ENCODE data around the gene JOSD1.
A peak's percentile ranks its signal among the peaks of the same experiment; 100 is the strongest.

The JOSD1 gene

GRCh38 chr22:38734421-38735100 lies 33.8 kb upstream of the JOSD1 start:
- Histone ChIP-seq H3K4me2 (peak overlapping the region; percentile 73), H3K9me3 (no peaks in the 10 kb centered on the region), H3K4me3 (no peak overlapping the region), H3K36me3 (peaks cover 100% of the 10 kb centered on the region), H3K27me3 (no peaks in the 10 kb centered on the region), H3K4me1 (peaks cover 89% of the 10 kb centered on the region), H3K27ac (peak overlapping the region; percentile 47), H4K20me1 (peaks cover 100% of the 10 kb centered on the region), H3K9ac (peak overlapping the region; percentile 7; the same call in 1 of the 2 replicates)
- TF ChIP-seq Cebpa-rat (IDR thresholded peaks at IDR 0.05), result no peak

- Histone ChIP-seq H3K4me2 (peak overlapping the region; percentile 73), H3K27me3 (no peaks in the 10 kb centered on the region), H3K27ac (peak overlapping the region; percentile 47; the same call in 1 of the 2 replicates), H3K9me3 (no peaks in the 10 kb centered on the region), H4K20me1 (peaks cover 100% of the 10 kb centered on the region), H3K4me3 (no peak overlapping the region), H3K9ac (peak overlapping the region; percentile 7; the same call in 1 of the 2 replicates), H3K4me1 (peaks cover 89% of the 10 kb centered on the region), H3K36me3 (peaks cover 100% of the 10 kb centered on the region)
- no peak for TF ChIP-seq Cebpa-rat (IDR thresholded peaks at IDR 0.05)
Measured at GRCh38 chr22:38733724-38734381, 33.1 kb upstream of the JOSD1 start.

GRCh38 chr22:38733329-38733723 lies 32.6 kb upstream of the JOSD1 start:
- no peaks in the 10 kb centered on the region for H3K27me3 ChIP-seq
- H3K9ac ChIP-seq, result peak overlapping the region; percentile 7; the same call in 1 of the 2 replicates
- H3K4me3 ChIP-seq, result no peak overlapping the region
- no peaks in the 10 kb centered on the region for H3K9me3 ChIP-seq
- H4K20me1 ChIP-seq, result peaks cover 100% of the 10 kb centered on the region
- peak overlapping the region; percentile 47; the same call in 1 of the 2 replicates for H3K27ac ChIP-seq
- peaks cover 100% of the 10 kb centered on the region for H3K36me3 ChIP-seq
- no peak for TF ChIP-seq Cebpa-rat (IDR thresholded peaks at IDR 0.05)
- H3K4me2 ChIP-seq, result peak overlapping the region; percentile 73; the same call in 1 of the 2 replicates
- peaks cover 89% of the 10 kb centered on the region for H3K4me1 ChIP-seq

- H3K27ac ChIP-seq, result peak overlapping the region; percentile 35; the same call in 1 of the 2 replicates
- no peak overlapping the region for H3K4me3 ChIP-seq
- H3K9ac ChIP-seq, result no peak overlapping the region
- peaks cover 100% of the 10 kb centered on the region for H4K20me1 ChIP-seq
- TF ChIP-seq Cebpa-rat (IDR thresholded peaks at IDR 0.05), result no peak
- no peaks in the 10 kb centered on the region for H3K9me3 ChIP-seq
- no peak overlapping the region for H3K4me2 ChIP-seq
- peaks cover 89% of the 10 kb centered on the region for H3K4me1 ChIP-seq
- H3K36me3 ChIP-seq, result peaks cover 98% of the 10 kb centered on the region
- no peaks in the 10 kb centered on the region for H3K27me3 ChIP-seq
Measured at GRCh38 chr22:38732251-38732815, 31.6 kb upstream of the JOSD1 start.

- H4K20me1 ChIP-seq, result peaks cover 94% of the 10 kb centered on the region
- peaks cover 98% of the 10 kb centered on the region for H3K36me3 ChIP-seq
- H3K27ac ChIP-seq, result 0 out of 2 replicates have a peak overlapping the region, but pooled peaks have one; percentile 35
- no peak overlapping the region for H3K9ac ChIP-seq
- H3K9me3 ChIP-seq, result no peaks in the 10 kb centered on the region
- no peak overlapping the region for H3K4me2 ChIP-seq
- no peaks in the 10 kb centered on the region for H3K27me3 ChIP-seq
- no peak overlapping the region for H3K4me3 ChIP-seq
- no peak for TF ChIP-seq Cebpa-rat (IDR thresholded peaks at IDR 0.05)
- H3K4me1 ChIP-seq, result peaks cover 89% of the 10 kb centered on the region
Measured at GRCh38 chr22:38731703-38732161, 31.0 kb upstream of the JOSD1 start.

GRCh38 chr22:38730411-38730871 lies 29.7 kb upstream of the JOSD1 start:
- Histone ChIP-seq H3K4me3 (no peak overlapping the region), H3K27ac (no peak overlapping the region), H3K9me3 (no peaks in the 10 kb centered on the region), H3K36me3 (peaks cover 98% of the 10 kb centered on the region), H3K4me2 (peak overlapping the region; percentile 83; the same call in 1 of the 2 replicates), H3K27me3 (no peaks in the 10 kb centered on the region), H4K20me1 (peaks cover 81% of the 10 kb centered on the region), H3K9ac (0 out of 2 replicates have a peak overlapping the region, but pooled peaks have one; percentile 15), H3K4me1 (peaks cover 83% of the 10 kb centered on the region)
- no peak for TF ChIP-seq Cebpa-rat (IDR thresholded peaks at IDR 0.05)

GRCh38 chr22:38729946-38730345 lies 29.2 kb upstream of the JOSD1 start:
- H3K4me1 ChIP-seq, result peaks cover 78% of the 10 kb centered on the region
- peaks cover 98% of the 10 kb centered on the region for H3K36me3 ChIP-seq
- H3K27ac ChIP-seq, result no peak overlapping the region
- H3K4me3 ChIP-seq, result no peak overlapping the region
- TF ChIP-seq Cebpa-rat (IDR thresholded peaks at IDR 0.05), result no peak
- H3K4me2 ChIP-seq, result peak overlapping the region; percentile 83; the same call in 1 of the 2 replicates
- H3K9ac ChIP-seq, result 0 out of 2 replicates have a peak overlapping the region, but pooled peaks have one; percentile 15
- peaks cover 76% of the 10 kb centered on the region for H4K20me1 ChIP-seq
- H3K27me3 ChIP-seq, result no peaks in the 10 kb centered on the region
- no peaks in the 10 kb centered on the region for H3K9me3 ChIP-seq

- no peak for TF ChIP-seq Cebpa-rat (IDR thresholded peaks at IDR 0.05)
Measured at GRCh38 chr22:38728871-38729796, 28.4 kb upstream of the JOSD1 start.

More at GRCh38 chr22:38728871-38729796, 28.4 kb upstream of the JOSD1 start:
- Histone ChIP-seq H3K4me1 (peaks cover 70% of the 10 kb centered on the region), H3K27ac (peak overlapping the region; percentile 75), H4K20me1 (peaks cover 75% of the 10 kb centered on the region), H3K27me3 (no peaks in the 10 kb centered on the region), H3K36me3 (peaks cover 98% of the 10 kb centered on the region), H3K4me2 (peak overlapping the region; percentile 83), H3K4me3 (no peak overlapping the region), H3K9me3 (no peaks in the 10 kb centered on the region), H3K9ac (no peak overlapping the region)

Measured in BLaER1 (cell line).